ENCODE results near the gene ADNP.

The ADNP gene

DNA sequence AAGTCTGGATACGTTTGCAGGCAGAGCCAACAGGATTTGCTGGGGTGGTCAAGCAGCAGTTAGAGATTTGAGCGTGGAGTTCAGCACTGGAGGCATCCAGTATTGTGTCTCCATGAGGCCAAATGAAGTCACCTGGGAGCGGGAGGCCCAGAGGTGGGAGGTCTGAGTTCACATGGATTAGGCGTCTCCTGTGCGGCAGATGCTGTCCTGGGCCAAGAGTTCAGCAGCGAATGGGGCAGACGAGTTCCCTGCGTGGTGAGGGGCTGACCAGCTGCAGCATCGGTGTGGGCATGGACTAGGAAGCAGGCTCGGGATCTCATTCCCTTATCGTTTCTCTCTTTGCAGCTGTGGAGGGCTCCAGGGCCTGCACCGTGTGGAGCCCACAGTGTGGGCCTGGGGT is 70.2 kb downstream of the ADNP start:
- Mint-ChIP-seq H3K9me3 (no peaks in the 10 kb centered on the region), H3K27ac (no peak overlapping the region), H3K4me1 (ENCODE audit: low read depth) (no peaks in the 10 kb centered on the region), H3K27me3 (ENCODE audit: low read depth) (no peaks in the 10 kb centered on the region), H3K4me3 (no peak overlapping the region), H3K36me3 (ENCODE audit: low read depth) (no peaks in the 10 kb centered on the region)

DNA sequence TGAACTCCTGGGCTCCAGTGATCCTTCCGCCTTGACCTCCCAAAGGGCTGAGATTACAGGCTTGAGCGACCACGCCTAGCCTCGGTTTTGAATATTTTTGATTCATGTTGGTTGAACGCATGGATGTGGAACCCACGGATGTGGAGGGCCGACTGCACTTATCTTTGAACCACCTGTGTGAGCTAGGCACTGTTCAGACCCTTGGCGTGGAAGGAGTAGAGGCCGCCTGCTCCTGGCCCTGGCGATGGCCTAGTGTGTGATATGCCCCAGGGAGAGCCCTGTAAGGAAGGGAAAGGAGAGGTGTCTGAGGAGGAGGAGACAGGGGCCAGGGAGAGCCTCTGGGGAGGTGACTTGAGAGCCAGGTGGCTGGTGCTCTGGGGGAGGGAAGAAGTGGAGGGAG is 72.1 kb downstream of the ADNP start:
- no peaks in the 10 kb centered on the region for H3K9me3 Mint-ChIP-seq
- no peaks in the 10 kb centered on the region for H3K36me3 Mint-ChIP-seq (ENCODE audit: low read depth)
- H3K27me3 Mint-ChIP-seq (ENCODE audit: low read depth): no peaks in the 10 kb centered on the region
- no peak overlapping the region for H3K4me3 Mint-ChIP-seq
- no peak overlapping the region for H3K27ac Mint-ChIP-seq
- peaks cover 2% of the 10 kb centered on the region for H3K4me1 Mint-ChIP-seq (ENCODE audit: low read depth)

DNA sequence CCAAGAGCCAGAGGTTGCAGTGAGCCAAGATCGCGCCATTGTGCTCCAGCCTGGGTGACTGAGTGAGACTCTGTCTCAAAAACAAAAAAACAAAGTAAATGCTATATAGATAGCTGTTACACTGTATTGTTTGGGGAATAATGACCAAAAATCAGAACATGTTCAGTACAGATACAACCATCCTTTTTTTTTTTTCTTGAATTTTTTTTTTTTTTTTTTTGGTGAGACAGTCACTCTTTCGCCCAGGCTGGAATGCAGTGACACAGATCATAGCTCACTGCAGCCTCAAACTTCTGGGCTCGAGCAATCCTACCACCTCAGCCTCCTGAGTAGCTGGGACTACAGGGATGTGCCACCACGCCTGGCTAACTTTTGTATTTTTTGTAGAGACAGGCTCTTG is 72.7 kb downstream of the ADNP start:
- no peaks in the 10 kb centered on the region for H3K27me3 Mint-ChIP-seq (ENCODE audit: low read depth)
- H3K36me3 Mint-ChIP-seq (ENCODE audit: low read depth): no peaks in the 10 kb centered on the region
- H3K4me3 Mint-ChIP-seq: no peak overlapping the region
- H3K27ac Mint-ChIP-seq: no peak overlapping the region
- peaks cover 2% of the 10 kb centered on the region for H3K4me1 Mint-ChIP-seq (ENCODE audit: low read depth)
- no peaks in the 10 kb centered on the region for H3K9me3 Mint-ChIP-seq

DNA sequence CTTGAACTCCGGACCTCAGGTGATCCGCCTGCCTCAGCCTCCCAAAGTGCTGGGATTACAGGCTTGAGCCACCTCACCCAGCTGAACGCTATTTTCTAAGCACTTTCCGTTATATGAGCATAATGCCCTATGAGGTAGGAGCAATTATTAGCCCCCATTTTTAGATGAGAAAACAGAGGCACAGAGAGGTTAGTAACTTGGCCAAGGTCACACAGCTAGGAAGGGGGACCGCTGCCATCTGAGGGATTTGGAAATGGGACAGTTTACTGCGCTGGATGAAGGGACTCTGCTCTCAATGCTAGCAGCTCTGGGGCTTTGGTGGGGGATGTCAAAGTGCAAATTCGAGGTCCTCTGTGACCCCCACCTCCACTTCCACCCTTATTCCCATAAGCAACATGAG is 73.9 kb downstream of the ADNP start:
- H3K27me3 Mint-ChIP-seq (ENCODE audit: low read depth): no peaks in the 10 kb centered on the region
- H3K36me3 Mint-ChIP-seq (ENCODE audit: low read depth): no peaks in the 10 kb centered on the region
- H3K9me3 Mint-ChIP-seq: no peaks in the 10 kb centered on the region
- peaks cover 2% of the 10 kb centered on the region for H3K4me1 Mint-ChIP-seq (ENCODE audit: low read depth)
- H3K27ac Mint-ChIP-seq: no peak overlapping the region
- no peak overlapping the region for H3K4me3 Mint-ChIP-seq

DNA sequence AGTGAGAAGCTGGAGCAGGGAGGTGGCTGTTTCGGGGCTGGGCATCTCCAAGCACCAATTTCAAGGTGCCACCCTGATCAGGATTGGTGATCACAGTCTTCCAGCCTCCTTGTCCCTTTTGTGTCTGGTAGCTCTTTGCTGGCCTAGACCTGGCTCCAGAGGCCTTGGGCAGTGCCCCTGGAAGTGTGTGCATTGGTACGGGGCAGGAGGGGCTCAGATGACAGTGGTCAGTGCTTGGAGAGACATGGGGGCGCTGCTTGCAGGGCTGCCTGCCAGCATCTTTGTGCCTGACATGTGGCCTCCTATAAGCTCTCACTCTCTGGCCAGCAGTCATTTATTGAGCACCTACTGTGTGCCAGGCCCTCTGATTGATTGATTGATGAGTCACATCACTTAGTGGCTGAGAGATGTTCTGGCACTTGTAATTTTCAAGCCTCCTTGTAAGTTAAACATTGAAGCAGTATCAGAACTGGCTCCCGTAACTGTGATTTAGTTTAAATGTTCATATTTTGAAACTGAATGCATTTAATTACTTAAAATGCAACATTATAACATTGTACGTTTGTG is 74.7 kb downstream of the ADNP start:
- Mint-ChIP-seq H3K27me3 (ENCODE audit: low read depth) (no peaks in the 10 kb centered on the region), H3K36me3 (ENCODE audit: low read depth) (no peaks in the 10 kb centered on the region), H3K4me3 (no peak overlapping the region), H3K9me3 (no peaks in the 10 kb centered on the region), H3K4me1 (ENCODE audit: low read depth) (peaks cover 2% of the 10 kb centered on the region), H3K27ac (no peak overlapping the region)

DNA sequence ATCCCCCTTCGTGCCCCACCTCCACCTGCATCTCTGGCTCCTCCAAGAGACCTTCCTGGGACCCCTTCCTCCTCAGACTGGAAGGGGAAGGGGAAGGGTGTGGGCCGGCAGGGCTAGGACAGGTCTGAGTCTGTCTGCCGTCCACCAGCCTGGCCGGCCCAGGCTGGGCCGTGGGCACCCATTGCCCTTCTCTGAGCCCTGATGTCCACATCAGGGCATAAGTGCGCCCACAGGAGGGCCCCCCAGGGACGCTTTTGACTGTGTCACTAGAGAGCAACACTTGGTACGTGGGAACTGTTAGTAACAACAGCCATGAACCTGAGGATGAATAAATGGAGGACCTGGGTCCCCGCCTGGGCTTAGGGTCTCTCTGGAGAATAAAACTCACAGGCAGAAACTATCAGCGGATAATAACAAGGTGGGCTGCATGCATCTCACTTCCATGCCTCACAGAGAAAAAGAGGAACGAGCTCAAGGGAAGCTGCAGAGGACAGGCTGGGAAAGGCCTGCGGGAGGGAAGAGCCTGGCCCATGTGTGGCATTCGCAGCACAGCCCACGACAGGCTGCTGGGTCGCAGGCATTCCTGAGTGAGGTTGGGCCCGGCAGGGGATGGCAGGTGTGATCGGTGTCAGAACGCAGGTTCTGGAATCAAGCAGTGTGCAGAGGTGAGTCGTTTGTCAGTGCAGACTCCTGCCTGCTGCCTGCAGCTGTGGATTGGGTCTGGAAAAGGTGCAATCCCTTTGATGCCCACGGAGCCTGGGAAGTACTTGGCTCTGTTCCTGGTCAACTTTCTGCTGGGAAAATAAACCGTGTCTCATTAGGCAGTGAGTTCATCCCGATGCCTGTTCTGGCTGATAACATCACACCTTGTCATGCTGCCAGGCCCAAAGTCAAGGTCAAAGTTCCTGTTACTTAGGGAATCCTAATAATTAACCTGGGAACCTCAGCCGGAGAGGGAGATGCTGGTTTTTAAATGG is 75.5 kb downstream of the ADNP start:
- H3K27ac Mint-ChIP-seq: no peak overlapping the region

DNA sequence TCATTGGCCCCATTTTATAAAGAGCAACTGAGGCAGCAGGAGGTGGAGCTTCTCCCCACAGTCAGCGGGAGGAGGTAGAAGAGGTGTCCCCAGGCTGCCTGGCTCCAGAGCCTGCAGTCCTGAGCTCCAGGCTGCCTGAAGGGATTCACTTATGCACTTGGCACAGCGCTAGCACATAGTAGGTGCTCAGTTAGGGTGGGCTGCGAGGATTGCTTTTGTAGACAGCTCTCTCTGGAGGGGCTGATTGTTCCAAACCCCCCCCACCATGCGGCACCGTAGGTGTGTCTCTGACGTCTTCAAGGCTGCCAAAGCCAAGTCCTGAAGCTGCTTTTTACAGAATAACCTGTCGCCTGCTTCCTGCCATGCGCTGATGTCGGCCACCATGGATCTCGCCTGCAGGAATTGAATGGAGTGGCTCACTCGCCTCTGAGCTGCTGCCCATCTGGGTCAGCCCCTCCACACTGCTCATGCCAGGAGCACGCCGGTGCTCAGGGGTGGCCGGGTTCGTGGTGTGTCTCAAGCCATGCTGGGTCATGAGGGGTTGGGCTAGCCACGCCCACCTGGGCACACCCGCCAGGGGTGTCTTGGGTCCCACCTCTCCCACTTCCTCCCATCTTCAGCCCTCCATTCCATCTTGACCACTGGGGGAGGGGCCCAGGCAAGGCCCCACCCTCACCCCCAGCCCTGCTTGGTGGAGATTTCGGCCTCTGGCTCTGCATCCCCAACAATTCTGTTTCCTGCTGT is 76.6 kb downstream of the ADNP start:
- H3K27ac Mint-ChIP-seq: no peak overlapping the region
- H3K4me1 Mint-ChIP-seq (ENCODE audit: low read depth): peaks cover 4% of the 10 kb centered on the region
- H3K4me3 Mint-ChIP-seq: no peak overlapping the region
- no peaks in the 10 kb centered on the region for H3K27me3 Mint-ChIP-seq (ENCODE audit: low read depth)
- H3K9me3 Mint-ChIP-seq: no peaks in the 10 kb centered on the region
- no peaks in the 10 kb centered on the region for H3K36me3 Mint-ChIP-seq (ENCODE audit: low read depth)

More for the DNA sequence above, 75.5 kb downstream of the ADNP start:
- H3K4me3 Mint-ChIP-seq: no peak overlapping the region
- no peaks in the 10 kb centered on the region for H3K9me3 Mint-ChIP-seq
- no peaks in the 10 kb centered on the region for H3K36me3 Mint-ChIP-seq (ENCODE audit: low read depth)
- H3K27me3 Mint-ChIP-seq (ENCODE audit: low read depth): no peaks in the 10 kb centered on the region
- H3K4me1 Mint-ChIP-seq (ENCODE audit: low read depth): peaks cover 2% of the 10 kb centered on the region

DNA sequence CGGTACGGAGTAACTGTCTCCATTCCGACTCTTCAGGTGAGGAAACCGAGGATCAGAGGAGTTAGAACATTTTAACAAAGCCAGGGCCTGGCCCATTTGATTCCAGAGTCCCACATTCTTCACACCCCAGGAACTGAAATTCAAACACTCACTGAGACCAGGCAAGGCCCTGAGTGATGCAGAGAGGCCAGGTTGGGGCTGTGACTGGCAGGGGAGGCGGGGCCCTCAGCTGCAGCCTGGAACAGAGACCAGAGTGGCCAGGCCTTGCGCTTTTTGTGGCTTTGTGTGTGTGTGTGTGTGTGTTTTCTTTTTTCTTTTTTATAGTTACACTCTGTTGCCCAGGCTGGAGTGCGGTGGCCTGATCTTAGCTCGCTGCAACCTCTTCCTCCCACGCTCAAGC is 79.2 kb downstream of the ADNP start:
- peak overlapping the region; percentile 41 for H3K27ac Mint-ChIP-seq
- no peaks in the 10 kb centered on the region for H3K36me3 Mint-ChIP-seq (ENCODE audit: low read depth)
- H3K9me3 Mint-ChIP-seq: no peaks in the 10 kb centered on the region
- no peak overlapping the region for H3K4me3 Mint-ChIP-seq
- H3K27me3 Mint-ChIP-seq (ENCODE audit: low read depth): no peaks in the 10 kb centered on the region
- peaks cover 7% of the 10 kb centered on the region for H3K4me1 Mint-ChIP-seq (ENCODE audit: low read depth)

DNA sequence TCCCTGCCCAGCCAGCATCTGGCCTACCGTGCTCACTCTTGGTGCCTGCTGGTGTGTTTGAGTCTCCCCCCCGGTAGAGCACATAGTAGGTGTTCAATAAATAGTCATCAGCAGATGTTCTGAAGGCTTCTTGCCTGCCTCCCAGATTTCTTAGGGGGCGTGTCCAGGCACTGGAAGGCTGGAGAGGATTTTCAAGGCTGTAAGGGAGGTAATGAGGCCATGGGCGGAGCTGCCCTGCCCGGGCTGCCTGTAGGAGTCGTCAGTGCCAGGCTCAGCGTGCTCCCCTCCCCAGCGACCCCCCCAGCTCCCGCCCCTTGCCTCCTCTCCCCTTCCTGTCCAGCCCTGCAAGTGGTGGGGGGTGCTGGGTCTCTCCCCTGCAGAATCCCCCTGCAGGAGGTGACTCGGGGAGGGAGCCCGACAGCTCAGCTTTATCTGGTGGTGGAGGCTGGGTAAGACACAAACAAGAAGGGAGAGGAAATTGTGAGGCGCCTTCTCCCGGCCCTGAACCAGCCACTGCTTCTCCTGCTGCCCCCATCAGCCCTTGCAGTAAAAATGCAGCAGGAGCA is 80.4 kb downstream of the ADNP start:
- Mint-ChIP-seq H3K9me3 (no peaks in the 10 kb centered on the region), H3K4me1 (ENCODE audit: low read depth) (peaks cover 7% of the 10 kb centered on the region), H3K36me3 (ENCODE audit: low read depth) (no peaks in the 10 kb centered on the region), H3K27ac (no peak overlapping the region), H3K4me3 (no peak overlapping the region), H3K27me3 (ENCODE audit: low read depth) (no peaks in the 10 kb centered on the region)

DNA sequence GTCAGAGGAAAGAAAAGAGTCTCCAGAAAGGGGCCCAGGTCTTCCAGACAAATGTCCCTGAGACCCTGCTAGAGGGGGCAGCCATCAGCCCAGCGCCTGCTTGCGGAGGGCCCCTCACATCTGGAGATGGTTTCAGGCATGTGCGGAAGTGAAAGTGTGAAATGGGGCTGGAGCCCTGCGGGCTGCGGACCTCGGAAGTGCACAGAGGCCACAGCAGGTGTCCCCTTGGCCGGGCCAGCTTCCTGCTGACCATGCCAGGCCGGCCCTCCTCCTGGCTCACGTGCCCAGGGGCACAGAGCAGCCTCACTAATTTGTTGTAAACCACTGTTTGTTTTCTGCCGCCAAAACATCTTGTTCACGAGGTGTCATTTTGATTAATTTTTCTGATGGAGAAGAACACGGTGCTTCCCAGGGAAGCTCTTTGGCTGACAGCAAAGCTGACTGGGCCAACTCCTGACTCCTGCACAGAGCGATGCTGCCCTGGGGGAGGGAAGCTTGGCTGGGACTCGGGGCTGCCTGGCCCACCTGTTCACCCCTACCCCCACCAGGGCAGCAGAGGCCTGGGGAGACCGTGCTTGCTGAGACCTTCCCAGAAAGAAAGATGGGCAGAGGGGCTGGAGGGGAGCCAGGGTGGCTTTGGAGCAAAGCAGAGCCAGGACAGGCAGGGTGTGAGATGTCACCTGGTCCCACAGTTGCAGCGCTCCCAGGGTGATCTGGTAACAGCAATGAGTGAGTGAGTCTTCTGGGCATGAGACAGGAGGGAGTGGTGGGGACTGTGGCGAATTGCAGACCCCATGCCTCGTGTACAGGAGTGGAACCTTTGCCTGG is 82.2 kb downstream of the ADNP start:
- H3K4me1 Mint-ChIP-seq (ENCODE audit: low read depth): peaks cover 14% of the 10 kb centered on the region
- no peak overlapping the region for H3K4me3 Mint-ChIP-seq
- no peaks in the 10 kb centered on the region for H3K27me3 Mint-ChIP-seq (ENCODE audit: low read depth)
- H3K36me3 Mint-ChIP-seq (ENCODE audit: low read depth): no peaks in the 10 kb centered on the region
- H3K27ac Mint-ChIP-seq: no peak overlapping the region
- H3K9me3 Mint-ChIP-seq: no peaks in the 10 kb centered on the region

DNA sequence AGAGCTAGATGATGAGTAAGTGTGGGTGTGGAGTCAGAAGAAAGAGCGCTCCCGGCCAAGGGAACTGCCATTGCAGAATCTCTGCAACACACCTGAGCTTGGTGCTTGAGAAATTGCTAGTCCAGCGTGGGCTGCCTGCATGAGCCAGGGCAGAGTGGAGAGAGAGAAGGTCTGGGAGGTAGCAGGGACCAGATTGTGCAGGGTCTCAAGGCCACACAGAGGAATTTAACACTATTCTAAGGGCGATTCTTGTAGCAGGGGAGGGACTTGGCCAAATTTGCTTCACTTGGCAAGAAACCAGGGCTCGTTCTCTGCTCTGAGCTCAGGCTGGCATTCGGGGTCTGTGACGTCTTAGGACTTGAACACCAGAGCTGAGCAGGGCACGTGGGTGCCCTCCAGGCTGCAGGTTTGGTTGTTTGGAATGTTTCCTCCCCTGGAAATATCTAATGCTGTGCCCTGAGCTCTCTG is 82.9 kb downstream of the ADNP start:
- Mint-ChIP-seq H3K4me3 (no peak overlapping the region), H3K27ac (no peak overlapping the region), H3K27me3 (ENCODE audit: low read depth) (no peaks in the 10 kb centered on the region), H3K9me3 (no peaks in the 10 kb centered on the region), H3K36me3 (ENCODE audit: low read depth) (no peaks in the 10 kb centered on the region), H3K4me1 (ENCODE audit: low read depth) (peaks cover 14% of the 10 kb centered on the region)

DNA sequence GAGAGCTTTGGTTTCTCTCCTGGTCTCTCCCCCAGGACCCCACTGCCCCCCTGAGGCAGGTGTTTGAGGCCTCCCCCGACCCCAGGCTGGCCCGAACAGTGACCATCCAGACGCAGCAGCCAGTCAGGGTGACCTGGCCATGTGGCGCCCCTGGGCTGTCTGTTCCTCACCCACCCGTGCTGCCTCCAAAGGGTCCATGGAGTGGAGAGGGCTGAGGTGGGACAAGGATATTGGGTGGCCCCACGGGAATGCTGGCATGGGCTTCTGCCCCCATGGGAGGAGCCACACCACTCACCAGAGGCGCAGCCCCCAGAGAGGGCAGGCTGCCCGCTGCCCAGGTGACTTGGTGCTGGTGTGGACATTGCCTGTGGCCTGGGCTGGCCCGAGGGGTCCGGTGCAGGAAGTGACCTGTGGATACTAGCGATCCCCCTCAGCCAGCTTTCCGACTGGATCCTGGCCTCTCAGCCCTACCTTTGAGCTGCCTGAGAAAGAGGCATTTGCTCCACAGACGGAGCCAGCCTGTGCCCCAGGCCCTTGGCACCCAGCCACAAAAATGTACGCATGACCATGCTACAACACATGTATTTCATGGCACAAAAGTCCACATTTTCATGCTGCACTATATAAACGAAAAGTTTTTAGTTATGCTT is 85.5 kb downstream of the ADNP start:
- no peaks in the 10 kb centered on the region for H3K36me3 Mint-ChIP-seq (ENCODE audit: low read depth)
- peaks cover 14% of the 10 kb centered on the region for H3K4me1 Mint-ChIP-seq (ENCODE audit: low read depth)
- H3K9me3 Mint-ChIP-seq: no peaks in the 10 kb centered on the region
- H3K27me3 Mint-ChIP-seq (ENCODE audit: low read depth): no peaks in the 10 kb centered on the region
- no peak overlapping the region for H3K4me3 Mint-ChIP-seq
- H3K27ac Mint-ChIP-seq: no peak overlapping the region

DNA sequence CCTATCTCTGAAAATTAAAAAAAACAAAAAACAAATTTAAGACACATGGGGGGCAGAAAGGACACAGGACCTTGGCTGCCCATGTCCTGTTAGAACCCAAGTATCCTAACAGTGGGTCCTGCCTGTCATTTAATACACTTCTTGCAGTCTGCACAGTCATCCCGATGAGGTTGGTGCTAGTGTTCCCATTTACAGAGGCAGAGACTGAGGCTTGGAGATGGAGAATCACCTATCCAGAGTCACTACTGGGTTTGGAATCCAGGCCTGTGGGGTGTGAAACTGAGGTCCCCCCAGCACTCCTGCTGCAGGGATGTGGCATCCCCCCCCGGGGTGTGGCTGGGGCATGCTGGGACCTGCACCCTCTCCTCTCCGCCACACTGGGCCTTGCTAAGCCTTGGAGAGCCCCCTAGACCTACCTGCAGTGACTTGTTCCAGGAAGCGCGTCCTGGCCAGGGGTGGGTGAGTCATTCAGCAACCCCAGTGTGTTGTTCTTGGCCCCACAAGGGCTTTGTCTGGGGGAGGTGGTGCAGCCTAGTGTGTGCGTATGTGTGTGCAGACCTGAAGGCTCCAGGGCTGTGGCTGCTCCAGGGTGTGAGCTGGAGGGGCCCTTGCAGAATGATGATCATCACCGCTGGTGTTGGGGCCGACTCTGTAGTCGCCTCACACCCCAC is 86.7 kb downstream of the ADNP start:
- H3K4me1 Mint-ChIP-seq (ENCODE audit: low read depth): peaks cover 12% of the 10 kb centered on the region
- H3K27ac Mint-ChIP-seq: peak overlapping the region; percentile 68
- no peaks in the 10 kb centered on the region for H3K9me3 Mint-ChIP-seq
- peak overlapping the region; percentile 14 for H3K4me3 Mint-ChIP-seq
- H3K36me3 Mint-ChIP-seq (ENCODE audit: low read depth): no peaks in the 10 kb centered on the region
- H3K27me3 Mint-ChIP-seq (ENCODE audit: low read depth): no peaks in the 10 kb centered on the region
